Endothelial cell of umbilical vein (primary cell): ENCODE measurements around the gene KAT2B.

Experiments used
- CTCF ChIP-seq, 2 donors: IDR thresholded peaks; 1 replicate in 1 of 2; 2 replicates in 1 of 2; pipeline ENCODE4 v1.5.1; 2011; ENCODE audit warnings: low read length in 2 of 2, mild to moderate bottlenecking in 2 of 2, moderate library complexity in 2 of 2, control low read depth in 1 of 2, inconsistent platforms in 1 of 2, low read depth in 1 of 2; ENCODE audit not compliant: insufficient read depth in 1 of 2; ENCODE audit errors: extremely low read depth in 1 of 2
- EZH2 ChIP-seq: IDR thresholded peaks from 2 replicates; pipeline ENCODE4 v1.6.1; 2012; ENCODE audit warnings: borderline replicate concordance, low read depth, mild to moderate bottlenecking, moderate library complexity, low read length, inconsistent platforms; ENCODE audit not compliant: severe bottlenecking
- GATA2 ChIP-seq: IDR thresholded peaks from 2 replicates; pipeline ENCODE4 v1.7.0; 2011; ENCODE audit warnings: low read depth, mild to moderate bottlenecking, moderate library complexity, mixed read lengths, low read length; ENCODE audit not compliant: insufficient read length, insufficient read depth
- MYC ChIP-seq: IDR thresholded peaks from one replicate; pipeline ENCODE4 v1.6.1; 2011; ENCODE audit warnings: mild to moderate bottlenecking, low read depth, low read length
- POLR2A ChIP-seq: IDR thresholded peaks from 2 replicates; pipeline ENCODE4 v1.6.1; 2012; ENCODE audit warnings: low read depth, mild to moderate bottlenecking, control low read depth, low read length
- POLR2AphosphoS5 ChIP-seq: IDR thresholded peaks from 2 replicates; pipeline ENCODE4 v1.6.1; 2012; ENCODE audit warnings: low read depth, mild to moderate bottlenecking, control low read depth, low read length, moderate library complexity; ENCODE audit not compliant: insufficient read depth
- TF ChIP-seq, protein P1 (sequence below): IDR thresholded peaks from 2 replicates; pipeline ENCODE4 v1.6.1; 2011; ENCODE audit not compliant: insufficient read depth, insufficient read length

DNA sequence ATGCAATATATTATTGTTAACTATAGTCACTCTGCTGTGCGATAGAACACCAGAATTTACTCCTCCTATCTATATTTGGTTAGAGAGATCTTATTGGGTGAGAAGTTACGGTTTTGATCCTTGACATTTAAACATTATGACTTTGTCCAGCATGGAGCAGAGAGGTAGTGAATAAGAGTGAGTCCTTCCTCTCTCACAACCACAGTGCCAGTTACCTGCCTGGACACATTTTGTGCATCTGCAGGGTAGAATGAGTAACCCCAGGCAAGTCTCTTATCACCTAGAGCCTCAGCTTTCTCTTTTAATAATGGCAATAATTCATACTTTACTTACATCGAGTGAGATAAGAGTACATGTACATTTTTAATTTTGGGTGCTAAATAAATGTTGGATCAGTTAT, 24.1 kb downstream of the KAT2B start:
- TF ChIP-seq CTCF (IDR thresholded peaks at IDR 0.05; ENCODE audit: extremely low read depth in 1 of 2, insufficient read depth in 1 of 2, low read depth in 1 of 2, low read length in 2 of 2) (no peak), POLR2A (no peak), POLR2AphosphoS5 (no peak), GATA2 (no peak), MYC (no peak), EZH2 (no peak)
- TF ChIP-seq, protein P1, sequence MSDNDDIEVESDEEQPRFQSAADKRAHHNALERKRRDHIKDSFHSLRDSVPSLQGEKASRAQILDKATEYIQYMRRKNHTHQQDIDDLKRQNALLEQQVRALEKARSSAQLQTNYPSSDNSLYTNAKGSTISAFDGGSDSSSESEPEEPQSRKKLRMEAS: no peak
